ENCODE measurements around the gene FOXO4. TPM values are rescaled to one million over a fixed set of nuclear protein-coding genes. Genes with fewer than 3 reads are reported as not detected.
A peak's percentile ranks its signal among the peaks of the same experiment; 100 is the strongest.

FOXO4 gene
- total RNA-seq, 1 donor from 2014 or later = 15.0 TPM

DNA sequence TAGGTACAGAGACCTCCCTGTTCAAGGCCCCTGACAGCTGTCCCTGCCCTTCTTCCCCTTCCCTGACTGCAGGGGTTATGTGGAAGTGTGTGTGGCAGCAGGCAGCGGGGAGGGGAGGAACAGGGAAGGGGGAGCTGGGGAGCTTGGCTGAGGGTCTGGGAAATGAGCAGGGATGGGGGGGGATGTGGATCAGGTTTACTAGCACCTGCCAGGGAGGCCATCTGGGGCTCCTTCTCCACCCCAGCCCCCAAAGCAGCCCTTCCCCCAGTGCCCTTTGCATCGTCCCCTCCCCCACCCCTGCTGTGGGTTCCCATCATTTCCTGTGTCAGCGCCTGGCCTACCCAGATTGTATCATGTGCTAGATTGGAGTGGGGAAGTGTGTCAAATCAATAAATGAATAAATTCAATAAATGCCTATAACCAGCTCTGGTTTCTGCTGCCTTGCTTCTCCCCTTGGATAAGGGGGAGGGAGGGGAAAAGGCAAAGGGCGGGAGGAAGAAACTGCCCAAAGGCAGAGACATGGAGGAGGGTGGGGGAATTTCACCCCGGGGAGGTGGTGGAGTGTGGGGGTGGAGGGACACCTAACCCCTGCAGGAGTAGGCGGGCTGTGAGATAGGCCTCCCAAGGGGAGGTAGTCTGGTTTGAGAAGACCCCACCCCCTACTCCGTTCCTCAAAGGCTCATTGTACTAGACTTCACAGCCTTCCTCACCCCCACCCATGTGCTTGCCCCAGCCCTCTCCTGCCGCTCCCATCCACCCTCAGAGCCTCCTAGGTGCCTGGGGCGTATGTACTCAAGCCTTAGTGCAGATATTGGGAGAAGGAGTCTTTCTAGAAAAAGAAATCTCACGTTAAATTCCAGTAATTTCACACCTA is 7.7 kb downstream of the FOXO4 start:
- H3K4me1 Mint-ChIP-seq (ENCODE audit: low read depth, unreplicated experiment) = peaks cover 34% of the 10 kb centered on the region

DNA sequence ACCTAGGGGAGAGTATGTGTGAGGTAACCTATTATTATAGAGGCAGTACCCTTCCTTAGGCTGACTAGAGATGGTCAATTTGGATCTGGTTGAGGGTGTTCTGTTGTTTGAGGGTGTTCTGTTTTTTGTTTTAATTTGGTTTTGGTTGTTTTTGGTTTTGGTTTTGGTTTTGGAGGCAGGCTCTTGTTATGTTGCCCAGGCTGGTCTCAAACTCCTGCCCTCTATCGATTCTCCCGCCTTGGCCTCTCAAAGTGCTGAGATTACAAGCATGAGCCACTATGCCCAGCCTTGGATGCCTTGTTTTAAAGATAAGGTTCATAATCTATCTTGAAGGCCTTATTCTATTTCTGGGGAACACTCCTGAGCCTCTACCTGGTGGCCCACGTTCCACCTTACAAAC is 10.0 kb downstream of the FOXO4 start:
- H3K9me3 ChIP-seq (ENCODE audit: insufficient read depth, low read depth, low read length) = no peaks in the 10 kb centered on the region
- TF ChIP-seq, protein P1, sequence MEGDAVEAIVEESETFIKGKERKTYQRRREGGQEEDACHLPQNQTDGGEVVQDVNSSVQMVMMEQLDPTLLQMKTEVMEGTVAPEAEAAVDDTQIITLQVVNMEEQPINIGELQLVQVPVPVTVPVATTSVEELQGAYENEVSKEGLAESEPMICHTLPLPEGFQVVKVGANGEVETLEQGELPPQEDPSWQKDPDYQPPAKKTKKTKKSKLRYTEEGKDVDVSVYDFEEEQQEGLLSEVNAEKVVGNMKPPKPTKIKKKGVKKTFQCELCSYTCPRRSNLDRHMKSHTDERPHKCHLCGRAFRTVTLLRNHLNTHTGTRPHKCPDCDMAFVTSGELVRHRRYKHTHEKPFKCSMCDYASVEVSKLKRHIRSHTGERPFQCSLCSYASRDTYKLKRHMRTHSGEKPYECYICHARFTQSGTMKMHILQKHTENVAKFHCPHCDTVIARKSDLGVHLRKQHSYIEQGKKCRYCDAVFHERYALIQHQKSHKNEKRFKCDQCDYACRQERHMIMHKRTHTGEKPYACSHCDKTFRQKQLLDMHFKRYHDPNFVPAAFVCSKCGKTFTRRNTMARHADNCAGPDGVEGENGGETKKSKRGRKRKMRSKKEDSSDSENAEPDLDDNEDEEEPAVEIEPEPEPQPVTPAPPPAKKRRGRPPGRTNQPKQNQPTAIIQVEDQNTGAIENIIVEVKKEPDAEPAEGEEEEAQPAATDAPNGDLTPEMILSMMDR (IDR thresholded peaks at IDR 0.05; ENCODE audit: insufficient read depth, low read depth, low read length) = no peak
- no peak for TF ChIP-seq EZH2 (IDR thresholded peaks at IDR 0.05; ENCODE audit: insufficient read depth, low read length)
- DNase-seq (ENCODE audit: low read depth) (no peak), FAIRE-seq (no peak)
- H3K4me3 ChIP-seq (ENCODE audit: insufficient read depth, low read depth, low read length) = no peak overlapping the region
- H3K36me3 ChIP-seq (ENCODE audit: insufficient read depth, low read length) = no peaks in the 10 kb centered on the region
- Mint-ChIP-seq H3K9me3 (ENCODE audit: unreplicated experiment) (no peaks in the 10 kb centered on the region), H3K4me3 (ENCODE audit: unreplicated experiment) (no peak overlapping the region), H3K36me3 (ENCODE audit: low read depth, unreplicated experiment) (no peaks in the 10 kb centered on the region), H3K27ac (ENCODE audit: unreplicated experiment) (no peak overlapping the region), H3K27me3 (ENCODE audit: low read depth, unreplicated experiment) (no peaks in the 10 kb centered on the region), H3K4me1 (ENCODE audit: low read depth, unreplicated experiment) (peaks cover 34% of the 10 kb centered on the region)
- no peaks in the 10 kb centered on the region for H3K27me3 ChIP-seq (ENCODE audit: insufficient read depth, low read length)
- H3K9ac ChIP-seq (ENCODE audit: low read length) = no peak overlapping the region
- no peaks in the 10 kb centered on the region for H3K4me1 ChIP-seq (ENCODE audit: insufficient read depth, low read length)
- H3K79me2 ChIP-seq (ENCODE audit: insufficient read depth, low read length) = no peaks in the 10 kb centered on the region
- H3K4me2 ChIP-seq (ENCODE audit: low read length) = no peak overlapping the region
- H3K27ac ChIP-seq (ENCODE audit: low read depth, low read length) = no peak overlapping the region
- H4K20me1 ChIP-seq (ENCODE audit: insufficient read depth, low read length) = no peaks in the 10 kb centered on the region
- H2AFZ ChIP-seq (ENCODE audit: low read depth, low read length) = no peak overlapping the region

More for the DNA sequence above, 7.7 kb downstream of the FOXO4 start:
- TF ChIP-seq EZH2 (IDR thresholded peaks at IDR 0.05; ENCODE audit: insufficient read depth, low read length) = no peak
- TF ChIP-seq, protein P1 (IDR thresholded peaks at IDR 0.05; ENCODE audit: insufficient read depth, low read depth, low read length) = no peak
- Histone ChIP-seq H3K9me3 (ENCODE audit: insufficient read depth, low read depth, low read length) (no peaks in the 10 kb centered on the region), H3K27me3 (ENCODE audit: insufficient read depth, low read length) (no peaks in the 10 kb centered on the region), H3K4me1 (ENCODE audit: insufficient read depth, low read length) (no peaks in the 10 kb centered on the region), H3K4me2 (ENCODE audit: low read length) (no peak overlapping the region), H3K9ac (ENCODE audit: low read length) (no peak overlapping the region), H2AFZ (ENCODE audit: low read depth, low read length) (no peak overlapping the region), H4K20me1 (ENCODE audit: insufficient read depth, low read length) (no peaks in the 10 kb centered on the region), H3K36me3 (ENCODE audit: insufficient read depth, low read length) (no peaks in the 10 kb centered on the region), H3K79me2 (ENCODE audit: insufficient read depth, low read length) (no peaks in the 10 kb centered on the region), H3K4me3 (ENCODE audit: insufficient read depth, low read depth, low read length) (no peak overlapping the region), H3K27ac (ENCODE audit: low read depth, low read length) (no peak overlapping the region)
- no peak for DNase-seq (ENCODE audit: low read depth)
- Mint-ChIP-seq H3K27me3 (ENCODE audit: low read depth, unreplicated experiment) (peaks cover 3% of the 10 kb centered on the region), H3K36me3 (ENCODE audit: low read depth, unreplicated experiment) (no peaks in the 10 kb centered on the region), H3K4me3 (ENCODE audit: unreplicated experiment) (peak overlapping the region; percentile 62), H3K27ac (ENCODE audit: unreplicated experiment) (peak overlapping the region; percentile 83), H3K9me3 (ENCODE audit: unreplicated experiment) (no peaks in the 10 kb centered on the region)
- FAIRE-seq = no peak

DNA sequence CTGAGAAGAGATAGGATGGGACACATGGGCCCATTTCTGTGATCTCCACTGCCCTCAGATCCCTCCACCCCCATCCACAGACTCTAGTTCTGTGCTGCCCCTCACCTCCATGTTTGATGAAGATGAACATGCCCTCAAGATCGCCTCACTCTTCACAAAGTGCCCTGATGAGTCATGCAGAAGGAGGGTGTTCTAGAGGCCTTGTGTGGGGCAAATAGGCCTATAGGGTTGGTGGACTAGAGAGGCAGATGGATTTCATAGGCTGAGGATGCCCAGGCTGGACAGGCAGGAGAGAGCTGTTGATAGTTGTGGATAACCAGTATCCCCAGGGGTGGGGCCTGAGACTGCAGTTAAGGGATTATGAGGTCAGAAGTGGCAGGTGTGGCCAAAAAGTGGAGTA is 10.8 kb downstream of the FOXO4 start, which contains the start of gene CXorf65:
TSS of gene CXorf65 (minus strand) at position 314 of the 400 bp plus-strand sequence. CDS start at position 130, 184 bp downstream.
- Mint-ChIP-seq H3K4me3 (ENCODE audit: unreplicated experiment) (no peak within 1 kb of the TSS), H3K27me3 (ENCODE audit: low read depth, unreplicated experiment) (peaks cover 2% of the 10 kb centered on the region), H3K27ac (ENCODE audit: unreplicated experiment) (no peak within 1 kb of the TSS), H3K4me1 (ENCODE audit: low read depth, unreplicated experiment) (peaks cover 34% of the 10 kb centered on the region), H3K36me3 (ENCODE audit: low read depth, unreplicated experiment) (no peaks in the 10 kb centered on the region), H3K9me3 (ENCODE audit: unreplicated experiment) (no peaks in the 10 kb centered on the region)
- Histone ChIP-seq H4K20me1 (ENCODE audit: insufficient read depth, low read length) (no peaks in the 10 kb centered on the region), H3K4me3 (ENCODE audit: insufficient read depth, low read depth, low read length) (no peak within 1 kb of the TSS), H3K79me2 (ENCODE audit: insufficient read depth, low read length) (no peaks in the 10 kb centered on the region), H3K4me2 (ENCODE audit: low read length) (no peak within 1 kb of the TSS), H3K27me3 (ENCODE audit: insufficient read depth, low read length) (no peaks in the 10 kb centered on the region), H3K27ac (ENCODE audit: low read depth, low read length) (no peak within 1 kb of the TSS), H3K36me3 (ENCODE audit: insufficient read depth, low read length) (no peaks in the 10 kb centered on the region), H3K9me3 (ENCODE audit: insufficient read depth, low read depth, low read length) (no peaks in the 10 kb centered on the region), H3K9ac (ENCODE audit: low read length) (no peak within 1 kb of the TSS), H3K4me1 (ENCODE audit: insufficient read depth, low read length) (no peaks in the 10 kb centered on the region), H2AFZ (ENCODE audit: low read depth, low read length) (no peak within 1 kb of the TSS)
- FAIRE-seq = no peak
- DNase-seq (ENCODE audit: low read depth) = no peak
- TF ChIP-seq, protein P1 (IDR thresholded peaks at IDR 0.05; ENCODE audit: insufficient read depth, low read depth, low read length) = no peak
- no peak for TF ChIP-seq EZH2 (IDR thresholded peaks at IDR 0.05; ENCODE audit: insufficient read depth, low read length)
